ENCODE measurements around the gene MAD1L1.

DNA sequence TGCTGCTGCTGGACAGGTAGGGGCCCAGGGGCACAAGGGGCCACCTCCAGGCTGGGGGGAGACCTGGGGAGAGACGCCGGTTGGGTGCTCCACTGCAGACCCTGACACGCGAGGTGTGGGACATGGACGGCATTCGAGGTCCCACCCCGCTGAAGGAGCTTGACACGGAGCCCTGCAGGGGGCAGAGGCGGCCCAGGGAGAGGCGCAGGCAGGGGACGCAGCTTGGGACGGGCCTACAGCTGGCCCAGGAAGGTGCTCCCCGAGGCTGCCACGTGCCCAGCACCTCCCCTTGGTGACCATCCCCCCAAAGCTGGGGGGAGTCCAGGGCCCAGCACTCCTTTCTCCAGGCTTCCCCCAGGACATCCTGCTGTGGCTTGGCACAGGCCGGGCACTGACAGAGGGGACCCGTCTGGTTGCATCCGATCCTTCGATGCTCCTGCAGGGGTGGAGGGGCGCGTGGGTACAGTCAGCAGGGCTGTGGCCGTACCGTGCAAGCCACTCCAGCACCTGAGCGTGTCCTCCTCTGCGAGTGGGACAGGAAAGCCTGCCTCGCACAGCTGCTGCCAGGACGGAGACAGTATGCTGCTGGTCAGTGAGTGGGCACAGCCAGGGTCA, 388.3 kb downstream of the MAD1L1 start:
- TF ChIP-seq, protein P1, sequence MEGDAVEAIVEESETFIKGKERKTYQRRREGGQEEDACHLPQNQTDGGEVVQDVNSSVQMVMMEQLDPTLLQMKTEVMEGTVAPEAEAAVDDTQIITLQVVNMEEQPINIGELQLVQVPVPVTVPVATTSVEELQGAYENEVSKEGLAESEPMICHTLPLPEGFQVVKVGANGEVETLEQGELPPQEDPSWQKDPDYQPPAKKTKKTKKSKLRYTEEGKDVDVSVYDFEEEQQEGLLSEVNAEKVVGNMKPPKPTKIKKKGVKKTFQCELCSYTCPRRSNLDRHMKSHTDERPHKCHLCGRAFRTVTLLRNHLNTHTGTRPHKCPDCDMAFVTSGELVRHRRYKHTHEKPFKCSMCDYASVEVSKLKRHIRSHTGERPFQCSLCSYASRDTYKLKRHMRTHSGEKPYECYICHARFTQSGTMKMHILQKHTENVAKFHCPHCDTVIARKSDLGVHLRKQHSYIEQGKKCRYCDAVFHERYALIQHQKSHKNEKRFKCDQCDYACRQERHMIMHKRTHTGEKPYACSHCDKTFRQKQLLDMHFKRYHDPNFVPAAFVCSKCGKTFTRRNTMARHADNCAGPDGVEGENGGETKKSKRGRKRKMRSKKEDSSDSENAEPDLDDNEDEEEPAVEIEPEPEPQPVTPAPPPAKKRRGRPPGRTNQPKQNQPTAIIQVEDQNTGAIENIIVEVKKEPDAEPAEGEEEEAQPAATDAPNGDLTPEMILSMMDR (conservative IDR thresholded peaks at IDR 0.05), result no peak
- TF ChIP-seq ZFX (IDR thresholded peaks at IDR 0.05), result no peak

All from C4-2B (cell line).